NCI-H345 treated with DMSO at 0.1 percent for 48 hours (cell line): ENCODE measurements around the gene CBARP.

Experiments used
- DNase-seq: peaks from one replicate; lab custom pipeline; 2025; ENCODE audit not compliant: unreplicated experiment; lab: John Stamatoyannopoulos, UW

CBARP gene

DNA sequence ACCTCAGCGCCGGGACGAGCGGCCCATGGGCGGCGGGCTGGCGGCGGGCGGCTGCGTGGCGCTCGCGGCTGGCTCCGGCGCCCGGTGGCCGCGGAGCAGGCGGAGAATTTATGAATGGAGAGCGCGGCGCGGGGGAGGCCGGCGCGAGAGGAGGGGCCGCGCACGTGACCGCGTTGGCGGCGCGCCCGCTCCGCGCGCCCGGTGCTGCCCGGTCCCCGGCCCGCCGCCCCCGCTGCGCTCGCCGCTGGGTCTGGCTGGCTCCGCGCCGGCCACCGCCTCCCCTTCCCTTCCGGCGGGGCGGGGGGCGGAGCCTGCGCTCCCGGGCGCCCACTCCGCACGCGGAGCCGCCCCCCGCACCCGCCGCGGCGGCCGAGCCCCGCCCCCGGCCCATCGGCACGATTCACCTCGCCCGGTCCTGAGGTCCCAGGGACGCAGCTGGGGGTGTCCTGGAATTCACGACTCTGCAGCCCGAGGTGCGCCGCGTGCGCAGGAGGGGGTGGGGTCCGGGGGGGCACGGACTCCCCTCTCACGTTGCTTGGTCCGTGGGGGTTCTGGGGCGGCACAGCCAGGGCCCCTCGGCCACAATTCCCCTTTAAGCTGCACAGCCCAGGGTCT, at the start of gene CBARP:
Gene CBARP, minus strand, starts transcription at position 252 of the 615 bp plus-strand sequence. CDS start 1,905 bp downstream, outside the sequence.
- no peak for DNase-seq

DNA sequence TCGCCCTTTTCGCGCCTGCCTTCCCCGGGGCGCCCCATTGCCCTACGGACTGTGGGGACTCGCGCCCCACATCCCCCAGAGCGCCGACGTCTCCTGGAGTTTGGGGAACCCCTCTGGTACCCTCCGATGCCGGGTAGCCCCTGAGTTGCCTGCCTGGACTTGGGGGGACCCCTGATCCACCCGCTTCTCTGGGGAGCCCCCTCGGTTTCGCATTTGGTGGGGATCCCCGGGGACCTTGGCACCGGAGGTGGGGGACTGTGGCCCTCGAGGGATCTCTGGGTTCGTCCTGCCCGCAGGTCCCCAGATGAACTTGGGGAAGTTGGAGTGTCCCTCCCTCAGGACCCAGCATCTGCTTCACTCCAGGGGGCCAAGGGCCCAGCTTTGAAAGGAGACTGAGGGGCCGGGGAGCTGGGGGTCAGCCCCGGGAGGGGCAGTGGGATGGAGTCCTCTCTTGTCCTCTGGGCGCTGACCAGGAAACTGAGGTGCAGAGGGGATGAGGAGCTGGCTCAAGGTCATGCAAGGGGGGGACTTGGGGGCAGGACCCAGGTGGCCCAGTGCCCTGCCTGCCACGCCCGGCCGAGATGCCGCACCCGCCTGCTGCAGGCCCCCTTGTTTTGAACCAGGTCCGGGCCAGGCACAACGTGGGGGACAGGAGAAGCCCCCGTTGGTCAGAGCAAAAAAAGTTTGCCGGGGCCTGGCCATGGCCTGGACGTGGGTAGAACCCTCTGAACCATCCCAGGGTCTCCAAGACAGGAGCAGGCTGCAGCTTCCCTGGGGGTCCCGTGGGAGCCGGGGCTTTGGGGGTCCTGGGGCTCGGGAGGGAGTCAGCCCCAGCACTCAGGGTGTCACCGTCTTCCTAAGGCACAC, 48.9 kb upstream of the CBARP start:
- no peak for DNase-seq

- DNase-seq: no peak
These were observed 48.0 kb upstream of the CBARP start, which contains the start of gene EFNA2 for GRCh38 chr19:1285737-1286360. TSS of gene EFNA2 (plus strand) at chr19:1285873. CDS start at chr19:1286169, 296 bp downstream.

GRCh38 chr19:1284979-1285736, 47.4 kb upstream of the CBARP start:
- no peak for DNase-seq

DNA sequence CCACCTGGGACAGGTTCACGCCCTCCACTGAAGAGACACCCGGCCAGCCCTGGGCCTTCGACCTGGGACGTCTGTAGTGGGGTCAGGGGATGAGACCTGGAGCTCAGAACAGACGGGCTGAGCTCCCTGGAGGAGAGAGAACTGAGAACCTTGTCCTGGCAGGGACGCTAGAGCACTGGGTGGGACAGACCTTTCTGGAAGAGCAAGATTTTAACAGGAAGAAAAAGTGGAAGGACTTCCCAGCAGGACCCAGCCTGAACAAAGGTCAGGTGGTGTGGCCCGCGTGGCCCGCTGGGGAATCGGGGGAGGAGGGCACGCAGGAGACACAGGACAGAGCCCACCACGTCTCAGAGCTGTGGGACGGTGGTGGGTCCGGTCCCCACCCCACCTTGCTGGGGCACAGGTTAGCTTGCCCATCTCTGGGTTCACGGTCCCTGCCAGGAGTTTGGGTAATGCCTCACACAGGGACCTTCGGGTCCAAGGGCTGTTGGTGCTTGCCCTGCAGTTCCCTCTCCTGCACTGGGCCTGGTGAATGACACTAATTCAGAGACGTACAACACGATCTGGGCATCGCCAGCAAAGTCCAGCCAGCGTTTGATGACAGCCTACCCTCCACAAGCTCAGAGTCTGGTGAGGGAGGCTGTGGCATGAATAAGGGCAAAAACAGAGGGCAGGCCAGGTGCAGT, 46.6 kb upstream of the CBARP start:
- DNase-seq: no peak

GRCh38 chr19:1283917-1284292, 46.1 kb upstream of the CBARP start:
- DNase-seq: no peak

GRCh38 chr19:1283207-1283916, 45.6 kb upstream of the CBARP start:
- DNase-seq: no peak

- DNase-seq: no peak
These were observed 44.9 kb upstream of the CBARP start for GRCh38 chr19:1282588-1283206.

- DNase-seq: no peak
These were observed 43.9 kb upstream of the CBARP start for GRCh38 chr19:1281569-1282287.

GRCh38 chr19:1280636-1281568, 43.1 kb upstream of the CBARP start:
- no peak for DNase-seq

DNA sequence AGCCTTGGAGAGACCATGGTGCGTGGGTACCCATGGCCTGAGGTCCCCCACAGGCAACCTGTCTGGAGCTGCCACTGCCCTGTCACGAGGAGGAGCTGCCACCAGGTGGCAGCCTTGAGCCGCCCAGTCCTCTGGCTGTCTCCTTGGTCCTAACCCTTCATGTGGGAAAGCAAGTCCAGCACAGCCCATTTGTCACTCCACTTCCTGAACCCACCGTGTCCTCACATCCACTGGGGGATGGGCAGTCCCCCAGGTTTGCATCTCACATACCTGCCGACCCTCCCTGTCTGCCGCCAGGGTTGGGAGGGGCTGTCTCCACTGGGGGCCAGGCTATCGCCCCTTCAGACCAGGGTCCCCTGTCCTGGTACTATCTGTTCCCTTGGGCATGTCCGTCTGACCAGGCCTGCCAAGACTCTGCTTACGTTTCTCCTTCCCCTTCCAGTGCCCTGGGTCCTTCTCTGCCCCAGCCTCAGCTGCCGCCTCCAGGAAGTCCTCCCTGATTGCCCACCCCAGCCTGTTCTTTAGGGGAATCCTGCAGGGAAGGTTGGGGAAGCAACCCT, 42.1 kb upstream of the CBARP start:
- peak; percentile 43 for DNase-seq

- no peak for DNase-seq
These were observed 41.2 kb upstream of the CBARP start for GRCh38 chr19:1278713-1279660.

GRCh38 chr19:1278074-1278473, 40.3 kb upstream of the CBARP start:
- DNase-seq: no peak

GRCh38 chr19:1277061-1277460, 39.3 kb upstream of the CBARP start:
- DNase-seq: no peak

DNA sequence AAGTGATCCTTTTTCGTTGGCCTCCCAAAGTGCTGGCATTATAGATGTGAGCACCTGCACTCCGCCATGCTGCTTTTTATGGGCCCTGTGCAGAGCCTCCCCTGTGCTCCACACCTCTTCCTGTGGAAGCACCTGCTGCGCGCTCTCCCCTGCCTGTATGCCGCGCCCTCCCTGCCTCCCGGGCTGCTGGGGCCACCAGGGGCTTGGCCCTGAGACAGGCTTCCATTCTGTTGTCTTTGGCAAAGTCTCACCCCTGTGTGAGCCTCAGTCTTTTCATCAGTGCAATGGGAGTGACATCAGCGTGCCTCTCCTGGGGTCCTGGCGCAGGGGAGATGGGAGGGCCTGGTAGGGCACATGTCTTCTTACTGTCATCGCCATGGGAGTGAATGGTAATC, 38.8 kb upstream of the CBARP start:
- DNase-seq: no peak

DNA sequence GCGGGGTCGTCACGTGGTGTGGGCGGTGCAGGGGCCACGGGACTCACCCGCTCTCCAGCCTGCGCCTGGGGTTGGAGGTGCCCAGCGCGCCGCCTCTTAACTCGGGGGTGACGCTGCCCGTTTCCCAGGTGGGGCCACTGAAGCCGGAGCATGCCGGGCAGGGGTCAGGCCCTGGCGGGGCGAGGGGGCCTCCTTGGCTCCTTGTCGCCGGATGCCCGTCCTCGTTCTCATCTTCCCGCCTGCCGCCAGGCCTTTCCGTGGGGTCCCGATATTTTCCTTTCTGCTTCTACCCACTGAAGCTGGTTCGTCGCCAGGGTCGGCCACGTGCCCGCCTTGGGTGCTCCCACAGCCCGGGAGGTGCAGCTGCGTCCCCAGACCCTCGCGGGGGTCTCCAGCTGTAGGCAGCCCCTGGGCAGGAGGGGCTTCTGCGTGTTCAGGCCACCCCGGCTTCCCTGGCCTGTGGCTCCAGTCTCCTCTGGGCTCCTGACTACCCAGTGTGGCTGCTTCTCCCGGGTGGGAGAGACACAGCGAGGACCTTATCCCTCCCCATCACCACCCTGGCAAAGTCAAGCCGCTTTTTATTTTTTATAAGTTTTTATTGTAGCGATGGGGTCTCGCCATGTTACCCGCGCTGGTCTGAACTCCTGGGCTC, 38.3 kb upstream of the CBARP start:
- no peak for DNase-seq
